Astrocyte (in vitro differentiated cells and primary cell): ENCODE data around the gene CDH18. TPM values are rescaled to one million over a fixed set of nuclear protein-coding genes. Genes with fewer than 3 reads are reported as not detected.

ENCODE experiments used
- DNase-seq: peaks from one replicate; pipeline ENCODE4 v3.0.0-alpha.2; 2010; ENCODE audit warnings: low read depth
- FAIRE-seq: peaks from 2 replicates; lab custom pipeline; 2011; peaks lifted over from hg19 to GRCh38; lab: Jason Lieb, UNC
- H2AFZ ChIP-seq: 2 replicates; pipeline ENCODE4 v1.6.0; 2012; ENCODE audit warnings: low read depth, low read length, inconsistent platforms
- H3K27ac ChIP-seq: 2 replicates; pipeline ENCODE4 v1.5.1; 2011; ENCODE audit warnings: low read depth, low read length, inconsistent platforms
- H3K27me3 ChIP-seq: 2 replicates; pipeline ENCODE4 v1.6.0; 2011; ENCODE audit warnings: low read length, inconsistent platforms; ENCODE audit not compliant: insufficient read depth
- H3K36me3 ChIP-seq: 2 replicates; pipeline ENCODE4 v1.5.1; 2011; ENCODE audit warnings: low read length, inconsistent platforms; ENCODE audit not compliant: insufficient read depth
- H3K4me1 ChIP-seq: 2 replicates; pipeline ENCODE4 v1.5.1; 2011; ENCODE audit warnings: low read length, inconsistent platforms; ENCODE audit not compliant: insufficient read depth
- H3K4me2 ChIP-seq: 2 replicates; pipeline ENCODE4 v1.6.0; 2012; ENCODE audit warnings: low read length, inconsistent platforms
- H3K4me3 ChIP-seq: 2 replicates; pipeline ENCODE4 v1.5.1; 2011; ENCODE audit warnings: low read depth, mild to moderate bottlenecking, low read length, inconsistent platforms; ENCODE audit not compliant: insufficient read depth
- H3K79me2 ChIP-seq: 2 replicates; pipeline ENCODE4 v1.6.0; 2012; ENCODE audit warnings: mild to moderate bottlenecking, low read length, inconsistent platforms; ENCODE audit not compliant: insufficient read depth
- H3K9ac ChIP-seq: 2 replicates; pipeline ENCODE4 v1.6.0; 2012; ENCODE audit warnings: mild to moderate bottlenecking, low read length, inconsistent platforms
- H3K9me3 ChIP-seq: 2 replicates; pipeline ENCODE4 v1.5.1; 2012; ENCODE audit warnings: low read depth, mild to moderate bottlenecking, low read length, inconsistent platforms; ENCODE audit not compliant: insufficient read depth
- H4K20me1 ChIP-seq: 2 replicates; pipeline ENCODE4 v1.6.0; 2012; ENCODE audit warnings: low read length, inconsistent platforms; ENCODE audit not compliant: insufficient read depth
- H3K27ac Mint-ChIP-seq: one replicate; pipeline ENCODE4 v1.8.0; 2021; ENCODE audit warnings: mild to moderate bottlenecking, mixed read lengths; ENCODE audit not compliant: unreplicated experiment
- H3K27me3 Mint-ChIP-seq: one replicate; pipeline ENCODE4 v1.8.0; 2021; ENCODE audit warnings: low read depth, mixed read lengths; ENCODE audit not compliant: unreplicated experiment
- H3K36me3 Mint-ChIP-seq: one replicate; pipeline ENCODE4 v1.8.0; 2021; ENCODE audit warnings: low read depth, mixed read lengths; ENCODE audit not compliant: unreplicated experiment
- H3K4me1 Mint-ChIP-seq: one replicate; pipeline ENCODE4 v1.8.0; 2021; ENCODE audit warnings: low read depth, mixed read lengths; ENCODE audit not compliant: unreplicated experiment
- H3K4me3 Mint-ChIP-seq: one replicate; pipeline ENCODE4 v1.8.0; 2021; ENCODE audit warnings: mild to moderate bottlenecking, moderate library complexity, mixed read lengths; ENCODE audit not compliant: unreplicated experiment
- H3K9me3 Mint-ChIP-seq: one replicate; pipeline ENCODE4 v1.8.0; 2021; ENCODE audit warnings: mild to moderate bottlenecking, mixed read lengths; ENCODE audit not compliant: unreplicated experiment
- EZH2 ChIP-seq: IDR thresholded peaks from 2 replicates; pipeline ENCODE4 v1.6.1; 2012; ENCODE audit warnings: mild to moderate bottlenecking, low read length, inconsistent platforms; ENCODE audit not compliant: insufficient read depth
- total RNA-seq: library from RNA; stranded (reverse); gene quantifications from 2 replicates; pipeline ENCODE4 v1.2.1, GENCODE V29; 2021
- TF ChIP-seq, protein P1 (sequence below): IDR thresholded peaks from 2 replicates; pipeline ENCODE4 v1.5.1; 2011; ENCODE audit warnings: low read depth, mild to moderate bottlenecking, inconsistent platforms, low read length, moderate library complexity; ENCODE audit not compliant: insufficient read depth

CDH18 gene
- total RNA-seq, 1 donor from 2014 or later, result not detected

DNA sequence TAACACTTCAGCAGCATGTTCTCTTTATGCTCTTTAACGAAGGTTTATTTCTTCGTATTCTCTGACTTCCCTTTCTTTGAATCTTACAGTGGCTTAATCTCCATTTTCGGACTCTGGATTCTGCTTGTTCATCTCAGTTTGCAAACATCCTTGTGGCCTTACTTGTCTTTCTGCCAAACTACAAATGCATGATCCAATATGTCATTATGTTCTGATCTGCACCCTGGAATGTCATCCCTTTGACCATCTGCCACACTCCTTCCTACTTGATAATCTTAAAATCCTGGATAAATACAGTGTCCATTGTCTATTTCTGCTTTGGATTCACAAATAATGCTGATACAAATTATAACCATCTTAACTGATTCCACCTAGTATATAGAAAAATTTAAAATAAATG, 499.2 kb downstream of the CDH18 start:
- FAIRE-seq, result no peak
- H3K4me1 Mint-ChIP-seq, result no peaks in the 10 kb centered on the region
- no peak overlapping the region for H2AFZ ChIP-seq

DNA sequence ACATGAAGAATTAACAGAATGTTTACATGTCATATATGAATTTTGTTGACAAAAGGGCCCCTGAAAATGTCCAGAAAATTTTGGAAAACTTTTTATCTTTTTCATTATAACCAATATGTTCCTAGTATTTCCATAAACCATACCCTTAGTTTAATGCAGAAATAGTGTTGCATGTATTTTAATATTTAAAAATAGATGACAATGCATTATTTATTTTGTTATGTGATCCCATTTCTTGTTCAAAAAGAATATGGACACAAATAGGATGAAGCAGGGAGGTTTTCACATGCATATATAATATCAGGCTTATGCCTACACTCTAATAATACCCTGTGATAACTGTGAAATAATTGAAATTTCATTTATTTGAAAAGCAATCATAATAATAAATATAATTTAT, 500.5 kb downstream of the CDH18 start:
- Histone ChIP-seq H3K27ac (no peak overlapping the region), H2AFZ (no peak overlapping the region), H3K4me1 (no peaks in the 10 kb centered on the region), H3K4me3 (no peak overlapping the region), H3K9me3 (no peaks in the 10 kb centered on the region), H3K36me3 (no peaks in the 10 kb centered on the region), H4K20me1 (no peaks in the 10 kb centered on the region), H3K4me2 (no peak overlapping the region), H3K79me2 (no peaks in the 10 kb centered on the region), H3K9ac (no peak overlapping the region), H3K27me3 (no peaks in the 10 kb centered on the region)
- no peak overlapping the region for H3K27ac Mint-ChIP-seq
- TF ChIP-seq, protein P1, sequence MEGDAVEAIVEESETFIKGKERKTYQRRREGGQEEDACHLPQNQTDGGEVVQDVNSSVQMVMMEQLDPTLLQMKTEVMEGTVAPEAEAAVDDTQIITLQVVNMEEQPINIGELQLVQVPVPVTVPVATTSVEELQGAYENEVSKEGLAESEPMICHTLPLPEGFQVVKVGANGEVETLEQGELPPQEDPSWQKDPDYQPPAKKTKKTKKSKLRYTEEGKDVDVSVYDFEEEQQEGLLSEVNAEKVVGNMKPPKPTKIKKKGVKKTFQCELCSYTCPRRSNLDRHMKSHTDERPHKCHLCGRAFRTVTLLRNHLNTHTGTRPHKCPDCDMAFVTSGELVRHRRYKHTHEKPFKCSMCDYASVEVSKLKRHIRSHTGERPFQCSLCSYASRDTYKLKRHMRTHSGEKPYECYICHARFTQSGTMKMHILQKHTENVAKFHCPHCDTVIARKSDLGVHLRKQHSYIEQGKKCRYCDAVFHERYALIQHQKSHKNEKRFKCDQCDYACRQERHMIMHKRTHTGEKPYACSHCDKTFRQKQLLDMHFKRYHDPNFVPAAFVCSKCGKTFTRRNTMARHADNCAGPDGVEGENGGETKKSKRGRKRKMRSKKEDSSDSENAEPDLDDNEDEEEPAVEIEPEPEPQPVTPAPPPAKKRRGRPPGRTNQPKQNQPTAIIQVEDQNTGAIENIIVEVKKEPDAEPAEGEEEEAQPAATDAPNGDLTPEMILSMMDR, result no peak
- DNase-seq (no peak), FAIRE-seq (no peak)
- no peak overlapping the region for H3K4me3 Mint-ChIP-seq
- no peaks in the 10 kb centered on the region for H3K9me3 Mint-ChIP-seq
- no peaks in the 10 kb centered on the region for H3K36me3 Mint-ChIP-seq
- no peaks in the 10 kb centered on the region for H3K4me1 Mint-ChIP-seq
- no peaks in the 10 kb centered on the region for H3K27me3 Mint-ChIP-seq

More for the DNA sequence above, 499.2 kb downstream of the CDH18 start:
- Mint-ChIP-seq H3K27ac (no peak overlapping the region), H3K4me3 (no peak overlapping the region), H3K27me3 (no peaks in the 10 kb centered on the region), H3K36me3 (no peaks in the 10 kb centered on the region), H3K9me3 (no peaks in the 10 kb centered on the region)
- no peaks in the 10 kb centered on the region for H3K27me3 ChIP-seq
- no peak overlapping the region for H3K27ac ChIP-seq
- no peaks in the 10 kb centered on the region for H3K79me2 ChIP-seq
- H3K4me1 ChIP-seq, result no peaks in the 10 kb centered on the region
- H3K4me3 ChIP-seq, result no peak overlapping the region
- DNase-seq, result no peak
- no peaks in the 10 kb centered on the region for H4K20me1 ChIP-seq
- no peak overlapping the region for H3K9ac ChIP-seq
- TF ChIP-seq, protein P1, result no peak
- TF ChIP-seq EZH2, result no peak
- H3K9me3 ChIP-seq, result no peaks in the 10 kb centered on the region
- H3K36me3 ChIP-seq, result no peaks in the 10 kb centered on the region
- no peak overlapping the region for H3K4me2 ChIP-seq

DNA sequence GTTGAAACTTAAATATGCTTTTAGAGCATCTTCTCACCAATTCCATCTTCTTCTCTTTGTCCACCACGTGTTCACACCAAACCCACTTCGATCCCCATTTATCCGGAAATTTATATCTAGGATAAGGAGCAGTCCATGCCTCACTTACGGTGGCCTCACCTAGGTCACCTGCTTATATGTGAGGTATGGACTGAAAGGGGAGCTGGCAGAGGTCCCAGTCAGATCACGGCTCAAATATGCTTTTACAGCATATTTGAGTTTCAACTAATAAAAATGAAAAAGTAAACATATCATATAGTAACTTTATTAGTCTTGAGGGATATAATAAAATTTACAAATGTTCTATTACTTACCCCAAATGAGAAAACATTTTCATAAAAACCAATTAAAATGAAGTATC, 508.4 kb downstream of the CDH18 start:
- TF ChIP-seq EZH2, result no peak
- TF ChIP-seq, protein P1, result no peak
- no peaks in the 10 kb centered on the region for H3K79me2 ChIP-seq
- no peak for FAIRE-seq

More for the DNA sequence above, 508.4 kb downstream of the CDH18 start:
- Histone ChIP-seq H3K9ac (no peak overlapping the region), H4K20me1 (no peaks in the 10 kb centered on the region), H3K9me3 (no peaks in the 10 kb centered on the region), H3K36me3 (no peaks in the 10 kb centered on the region), H2AFZ (no peak overlapping the region), H3K4me1 (no peaks in the 10 kb centered on the region), H3K27me3 (no peaks in the 10 kb centered on the region), H3K27ac (no peak overlapping the region), H3K4me3 (no peak overlapping the region), H3K4me2 (no peak overlapping the region)
- no peaks in the 10 kb centered on the region for H3K9me3 Mint-ChIP-seq
- H3K27me3 Mint-ChIP-seq, result no peaks in the 10 kb centered on the region
- no peak overlapping the region for H3K27ac Mint-ChIP-seq
- no peak overlapping the region for H3K4me3 Mint-ChIP-seq
- DNase-seq, result no peak
- H3K4me1 Mint-ChIP-seq, result no peaks in the 10 kb centered on the region
- H3K36me3 Mint-ChIP-seq, result no peaks in the 10 kb centered on the region
